GM12878 (cell line): ENCODE measurements around the gene TMEM140. TPM values are rescaled to one million over a fixed set of nuclear protein-coding genes. Genes with fewer than 3 reads are reported as not detected.

ENCODE experiments used
- ASH2L ChIP-seq: fragments of 300-600, 200-600 bp; sonication (generic); IDR thresholded peaks from 2 replicates; pipeline ENCODE4 v1.6.1; 2017; ENCODE audit warnings: low read depth, mild to moderate bottlenecking, borderline replicate concordance
- ATF2 ChIP-seq: IDR thresholded peaks from 2 replicates; pipeline ENCODE4 v1.6.1; 2012; ENCODE audit warnings: low read length, inconsistent platforms
- BACH1 ChIP-seq: fragments of 450-650 bp; IDR thresholded peaks from 2 replicates; pipeline ENCODE4 v1.6.1; 2017; ENCODE audit warnings: mild to moderate bottlenecking, borderline replicate concordance
- BCLAF1 ChIP-seq: fragments of 450-650 bp; IDR thresholded peaks from 2 replicates; pipeline ENCODE4 v1.6.1; 2017; ENCODE audit warnings: antibody characterized with exemption, mild to moderate bottlenecking, moderate library complexity
- CHD2 ChIP-seq: IDR thresholded peaks from 2 replicates; pipeline ENCODE4 v1.6.1; 2011; ENCODE audit warnings: low read depth, low read length, improper control_type of control experiment, borderline replicate concordance
- CREB1 ChIP-seq: IDR thresholded peaks from 2 replicates; pipeline ENCODE4 v1.6.1; 2012; ENCODE audit warnings: low read depth, mild to moderate bottlenecking, inconsistent platforms
- FOXM1 ChIP-seq: IDR thresholded peaks from 2 replicates; pipeline ENCODE4 v1.6.1; 2012; ENCODE audit warnings: low read depth, mild to moderate bottlenecking, inconsistent platforms, low read length, moderate library complexity
- HDAC2 ChIP-seq: fragments of 200-600 bp; sonication (generic); IDR thresholded peaks from 2 replicates; pipeline ENCODE4 v1.6.1; 2017
- IRF3 ChIP-seq: fragments of 450-650 bp; IDR thresholded peaks from 2 replicates; pipeline ENCODE4 v1.6.1; 2014; ENCODE audit warnings: mild to moderate bottlenecking
- IRF5 ChIP-seq: fragments of 450-650 bp; IDR thresholded peaks from 2 replicates; pipeline ENCODE4 v1.6.1; 2017; ENCODE audit warnings: borderline replicate concordance
- JUNB ChIP-seq: IDR thresholded peaks from 2 replicates; pipeline ENCODE4 v1.6.1; 2016; ENCODE audit warnings: antibody characterized with exemption, mild to moderate bottlenecking
- LARP7 ChIP-seq: fragments of 450-650 bp; IDR thresholded peaks from 2 replicates; pipeline ENCODE4 v1.6.1; 2017; ENCODE audit warnings: mild to moderate bottlenecking
- MTA3 ChIP-seq: IDR thresholded peaks from 2 replicates; pipeline ENCODE4 v1.6.1; 2012; ENCODE audit warnings: low read length, inconsistent platforms, borderline replicate concordance
- NFYB ChIP-seq: IDR thresholded peaks from 2 replicates; pipeline ENCODE4 v1.6.1; 2011; ENCODE audit warnings: low read depth, mild to moderate bottlenecking, low read length, improper control_type of control experiment, moderate library complexity; ENCODE audit not compliant: insufficient read depth
- PAX5 ChIP-seq: IDR thresholded peaks from 2 replicates; pipeline ENCODE4 v1.6.1; 2011; ENCODE audit warnings: low read depth, low read length, borderline replicate concordance
- PBX3 ChIP-seq: IDR thresholded peaks from 2 replicates; pipeline ENCODE4 v1.6.1; 2011; ENCODE audit warnings: mild to moderate bottlenecking, low read depth, low read length, moderate library complexity; ENCODE audit not compliant: insufficient replicate concordance
- POLR2A ChIP-seq: IDR thresholded peaks from 2 replicates; pipeline ENCODE4 v1.6.1; 2011; ENCODE audit warnings: low read depth, mild to moderate bottlenecking, low read length
- POLR2AphosphoS5 ChIP-seq: IDR thresholded peaks from 2 replicates; pipeline ENCODE4 v1.6.1; 2011; ENCODE audit warnings: mild to moderate bottlenecking, low read length, inconsistent platforms
- RUNX3 ChIP-seq: IDR thresholded peaks from 2 replicates; pipeline ENCODE4 v1.6.1; 2012; ENCODE audit warnings: low read length, inconsistent platforms
- SPI1 ChIP-seq: IDR thresholded peaks from 2 replicates; pipeline ENCODE4 v1.6.1; 2011; ENCODE audit warnings: low read depth, mild to moderate bottlenecking, low read length, moderate library complexity, borderline replicate concordance; ENCODE audit not compliant: insufficient read depth
- STAT3 ChIP-seq: IDR thresholded peaks from 2 replicates; pipeline ENCODE4 v1.6.1; 2011; ENCODE audit warnings: low read depth, low read length, improper control_type of control experiment
- TAF1 ChIP-seq: IDR thresholded peaks from 2 replicates; pipeline ENCODE4 v1.6.1; 2011; ENCODE audit warnings: mild to moderate bottlenecking, low read depth, low read length, borderline replicate concordance
- YY1 ChIP-seq: IDR thresholded peaks from 2 replicates; pipeline ENCODE4 v1.6.1; 2011; ENCODE audit warnings: low read depth, mild to moderate bottlenecking, low read length
- ZZZ3 ChIP-seq: IDR thresholded peaks from 2 replicates; pipeline ENCODE4 v1.6.1; 2011; ENCODE audit warnings: low read depth; ENCODE audit not compliant: control insufficient read depth, insufficient read length
- polyA plus RNA-seq, 11 experiments: library from polyadenylated mRNA; depleted of rRNA in 4 of 11; unstranded in 6 of 11; stranded (reverse) in 5 of 11; fragments of >200 nt; fragmentation: Nextera tagmentation in 4 of 11; fragmentation: Illumina TruSeq in 1 of 11; extraction: Ambion mirVana in 4 of 11; extraction: Trizol in 1 of 11; gene quantifications; 1 replicate in 1 of 11; 2 replicates in 10 of 11; pipeline versions ENCODE4 v1.2.1 to v1.2.3, GENCODE V29; 2011 to 2016; ENCODE audit warnings: inconsistent platforms in 2 of 11, missing spikeins in 2 of 11, low read depth in 1 of 11
- total RNA-seq, 4 experiments: library from RNA; depleted of rRNA in 3 of 4; stranded (reverse); fragments of >200 nt in 3 of 4; fragmentation: Illumina TruSeq in 1 of 4; extraction: Trizol in 1 of 4; gene quantifications; 2 replicates each; pipeline versions ENCODE4 v1.2.1 to v1.2.3, GENCODE V29; 2013 to 2021

TMEM140 gene
- total and polyA plus RNA-seq, 10 of the 15 experiments (the other 5 are each of a cell fraction or from before 2014, with no cell fraction given) = 0.85 to 20.7 (median 3.3) TPM

- peak; percentile 100 for TF ChIP-seq STAT3
- TF ChIP-seq YY1 = peak; percentile 53
- TF ChIP-seq CHD2 = peak; percentile 60; the same call in 1 of the 2 replicates
- TF ChIP-seq FOXM1 = 0 out of 2 replicates have a peak, but pooled peaks have one; percentile 43
- TF ChIP-seq TAF1 = peak; percentile 85
- TF ChIP-seq PAX5 = peak; percentile 70; the same call in 1 of the 2 replicates
- peak; percentile 94 for TF ChIP-seq ATF2
- no peak for TF ChIP-seq IRF5
- TF ChIP-seq BCLAF1 = no peak
- TF ChIP-seq HDAC2 = no peak
- no peak for TF ChIP-seq MTA3
- TF ChIP-seq RUNX3 = peak; percentile 67
- TF ChIP-seq BACH1 = peak; percentile 46; the same call in 1 of the 2 replicates
- peak; percentile 74 for TF ChIP-seq JUNB
- peak; percentile 60; the same call in 1 of the 2 replicates for TF ChIP-seq SPI1
- peak; percentile 61 for TF ChIP-seq PBX3
- TF ChIP-seq ZZZ3 = no peak
- peak; percentile 82 for TF ChIP-seq POLR2A
- TF ChIP-seq NFYB = no peak
- no peak for TF ChIP-seq IRF3
- TF ChIP-seq POLR2AphosphoS5 = peak; percentile 95
- TF ChIP-seq CREB1 = peak; percentile 88
- no peak for TF ChIP-seq LARP7
- TF ChIP-seq ASH2L = peak; percentile 66; the same call in 1 of the 2 replicates
These were observed at the start of gene TMEM140 (continued) for GRCh38 chr7:135147899-135148721.
